Type B pancreatic cell (in vitro differentiated cells): Measurements from ENCODE around the gene MPPED1. TPM values are rescaled to one million over a fixed set of nuclear protein-coding genes. Genes with fewer than 3 reads are reported as not detected.

Experiments used
- DNase-seq: peaks from one replicate; pipeline ENCODE4 v3.0.0; 2021; ENCODE audit warnings: mixed read lengths; ENCODE audit not compliant: unreplicated experiment; ENCODE audit errors: extremely low spot score
- H3K27ac Mint-ChIP-seq: 2 replicates; pipeline ENCODE4 v1.8.0; 2021; ENCODE audit warnings: mild to moderate bottlenecking, mixed read lengths
- H3K27me3 Mint-ChIP-seq: 2 replicates; pipeline ENCODE4 v1.8.0; 2021; ENCODE audit warnings: mixed read lengths
- H3K36me3 Mint-ChIP-seq: 2 replicates; pipeline ENCODE4 v1.8.0; 2021; ENCODE audit warnings: mixed read lengths
- H3K4me1 Mint-ChIP-seq: one replicate; pipeline ENCODE4 v1.8.0; 2021; ENCODE audit warnings: mixed read lengths; ENCODE audit not compliant: unreplicated experiment
- H3K4me3 Mint-ChIP-seq: 2 replicates; pipeline ENCODE4 v1.8.0; 2021; ENCODE audit warnings: mild to moderate bottlenecking, mixed read lengths
- H3K9me3 Mint-ChIP-seq: 2 replicates; pipeline ENCODE4 v1.8.0; 2021; ENCODE audit warnings: mixed read lengths
- CTCF ChIP-seq: fragments of 200-600 bp; sonication (generic); conservative IDR thresholded peaks from 2 replicates; pipeline ENCODE4 v1.5.0; 2021; ENCODE audit warnings: antibody characterized with exemption, mild to moderate bottlenecking
- total RNA-seq: library from RNA; stranded (reverse); gene quantifications from 2 replicates; pipeline ENCODE4 v1.2.1, GENCODE V29; 2021; ENCODE audit warnings: low replicate concordance

Gene MPPED1
- total RNA-seq, 1 donor from 2014 or later: 1.2 TPM

- DNase-seq: no peak
- no peak for TF ChIP-seq CTCF
- Mint-ChIP-seq H3K36me3 (no peaks in the 10 kb centered on the region), H3K9me3 (peaks cover 5% of the 10 kb centered on the region), H3K4me1 (peaks cover 10% of the 10 kb centered on the region), H3K27ac (no peak overlapping the region), H3K27me3 (peaks cover 11% of the 10 kb centered on the region), H3K4me3 (no peak overlapping the region)
Measured at GRCh38 chr22:43393844-43394474, 17.9 kb upstream of the MPPED1 start.

- Mint-ChIP-seq H3K27ac (no peak overlapping the region), H3K27me3 (peaks cover 10% of the 10 kb centered on the region), H3K36me3 (no peaks in the 10 kb centered on the region), H3K4me3 (no peak overlapping the region), H3K9me3 (peaks cover 5% of the 10 kb centered on the region), H3K4me1 (peaks cover 10% of the 10 kb centered on the region)
- no peak for DNase-seq
- no peak for TF ChIP-seq CTCF
Measured at GRCh38 chr22:43395086-43395695, 16.6 kb upstream of the MPPED1 start.

GRCh38 chr22:43396321-43396933 lies 15.4 kb upstream of the MPPED1 start:
- Mint-ChIP-seq H3K27me3 (peaks cover 10% of the 10 kb centered on the region), H3K4me3 (no peak overlapping the region), H3K36me3 (no peaks in the 10 kb centered on the region), H3K27ac (no peak overlapping the region), H3K4me1 (peaks cover 10% of the 10 kb centered on the region), H3K9me3 (peaks cover 5% of the 10 kb centered on the region)
- no peak for TF ChIP-seq CTCF
- DNase-seq: no peak

GRCh38 chr22:43396934-43397457 lies 14.8 kb upstream of the MPPED1 start:
- Mint-ChIP-seq H3K36me3 (no peaks in the 10 kb centered on the region), H3K27ac (no peak overlapping the region), H3K9me3 (peaks cover 5% of the 10 kb centered on the region), H3K4me1 (peaks cover 10% of the 10 kb centered on the region), H3K27me3 (peaks cover 10% of the 10 kb centered on the region), H3K4me3 (no peak overlapping the region)
- TF ChIP-seq CTCF: no peak
- no peak for DNase-seq

GRCh38 chr22:43397766-43398165 lies 14.0 kb upstream of the MPPED1 start:
- Mint-ChIP-seq H3K4me3 (no peak overlapping the region), H3K27ac (no peak overlapping the region), H3K9me3 (peaks cover 5% of the 10 kb centered on the region)

More at GRCh38 chr22:43397766-43398165, 14.0 kb upstream of the MPPED1 start:
- Mint-ChIP-seq H3K27me3 (peaks cover 10% of the 10 kb centered on the region), H3K4me1 (peaks cover 10% of the 10 kb centered on the region), H3K36me3 (no peaks in the 10 kb centered on the region)
- TF ChIP-seq CTCF: no peak
- DNase-seq: no peak
